DMS 273 treated with DMSO at 0.1 percent for 48 hours (cell line): Measurements from ENCODE around the gene SPATS1.
A peak's percentile ranks its signal among the peaks of the same experiment; 100 is the strongest.

ENCODE experiments used
- DNase-seq: peaks from one replicate; lab custom pipeline; 2025; lab: John Stamatoyannopoulos, UW

Gene SPATS1

GRCh38 chr6:44387346-44388134, 45.1 kb downstream of the SPATS1 start, which contains the start of gene CDC5L:
TSS of gene CDC5L (plus strand) at chr6:44387706. CDS start at chr6:44387824, 118 bp downstream.
- DNase-seq, result peak; percentile 97

- no peak for DNase-seq
These were observed 45.7 kb downstream of the SPATS1 start for GRCh38 chr6:44388135-44388487.

- no peak for DNase-seq
These were observed 46.4 kb downstream of the SPATS1 start for GRCh38 chr6:44388887-44389286.

DNA sequence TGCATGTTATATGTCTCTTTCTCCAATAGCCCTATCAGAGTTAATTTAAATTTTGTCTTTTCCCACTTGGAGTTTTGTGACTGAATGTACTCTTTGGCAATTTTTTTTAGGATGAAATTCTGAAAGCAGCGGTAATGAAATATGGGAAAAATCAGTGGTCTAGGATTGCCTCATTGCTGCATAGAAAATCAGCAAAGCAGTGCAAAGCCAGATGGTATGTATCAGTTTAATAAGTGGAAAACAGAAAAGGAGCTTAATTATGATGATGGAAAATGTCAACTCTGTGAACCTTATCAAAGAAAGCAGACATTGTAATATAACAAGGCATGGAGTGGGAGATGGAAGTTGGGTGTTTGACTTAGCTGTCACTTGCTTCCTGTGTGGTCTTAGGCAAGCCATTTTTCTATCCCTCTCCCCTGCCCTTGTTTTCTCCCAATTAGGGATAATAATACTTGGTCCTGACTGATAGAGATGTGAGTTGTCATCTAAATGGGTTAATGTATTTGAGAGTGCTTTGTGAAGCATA, 47.8 kb downstream of the SPATS1 start:
- DNase-seq, result no peak
